SK-N-SH (cell line): ENCODE results near the gene ETDB. TPM values are rescaled to one million over a fixed set of nuclear protein-coding genes. Genes with fewer than 3 reads are reported as not detected.

Experiments
- CTCF ChIA-PET: fragments of 300-600, 350-600 bp; formaldehyde crosslinking; extraction: SDS; loops from one replicate; lab custom pipeline; 2021; lab: Yijun Ruan, JAX
- POLR2A ChIA-PET: fragments of 350-600 bp; sonication (Branson Sonifier 250); formaldehyde crosslinking; extraction: SDS; loops from one replicate; lab custom pipeline; 2020; ENCODE audit warnings: antibody characterized with exemption, inconsistent platforms; lab: Yijun Ruan, JAX
- DNase-seq: peaks from one replicate; pipeline ENCODE4 v3.0.0; 2012
- H2AFZ ChIP-seq: fragments of 200-600 bp; sonication (generic); 2 replicates; pipeline ENCODE4 v1.8.1; 2016; ENCODE audit warnings: antibody characterized with exemption, mild to moderate bottlenecking, low read depth
- H3F3A ChIP-seq: fragments of 200-600 bp; sonication (generic); replicated peaks from 2 replicates; pipeline ENCODE3; 2016; ENCODE audit warnings: antibody characterized with exemption, mild to moderate bottlenecking; ENCODE audit not compliant: insufficient read depth
- H3K27ac ChIP-seq, 2 experiments: fragments of 200-500 bp in 1 of 2; fragments of 200-600 bp in 1 of 2; sonication (Bioruptor generic) in 1 of 2; sonication (generic), shearing (Covaris generic) in 1 of 2; 2 replicates each; pipeline versions ENCODE4 v1.5.1 to v1.6.1; 2014 to 2016; ENCODE audit warnings: low read depth in 2 of 2, inconsistent platforms in 1 of 2, low read length in 1 of 2, mild to moderate bottlenecking in 1 of 2, mixed read lengths in 1 of 2
- H3K27me3 ChIP-seq: fragments of 200-600 bp; sonication (generic), shearing (Covaris generic); 2 replicates; pipeline ENCODE4 v1.6.1; 2016; ENCODE audit warnings: mixed run types; ENCODE audit not compliant: insufficient read depth
- H3K36me3 ChIP-seq, 2 experiments: fragments of 200-500 bp in 1 of 2; fragments of 200-600 bp in 1 of 2; sonication (Bioruptor generic) in 1 of 2; sonication (generic) in 1 of 2; replicated peaks in 1 of 2; 2 replicates each; pipeline versions ENCODE3 to v1.5.1; 2014 to 2016; ENCODE audit warnings: low read length in 1 of 2, mild to moderate bottlenecking in 1 of 2; ENCODE audit not compliant: insufficient read depth in 2 of 2, control insufficient read depth in 1 of 2
- H3K4me1 ChIP-seq, 2 experiments: fragments of 200-500 bp in 1 of 2; fragments of 200-600 bp in 1 of 2; sonication (Bioruptor generic) in 1 of 2; sonication (generic), shearing (Covaris generic) in 1 of 2; 2 replicates each; pipeline versions ENCODE4 v1.5.1 to v1.6.1; 2014 to 2016; ENCODE audit warnings: low read depth in 1 of 2, low read length in 1 of 2, mixed run types in 1 of 2; ENCODE audit not compliant: insufficient read depth in 2 of 2, control insufficient read depth in 1 of 2
- H3K4me2 ChIP-seq: fragments of 200-600 bp; sonication (generic), shearing (Covaris generic); 2 replicates; pipeline ENCODE4 v1.6.1; 2017; ENCODE audit warnings: mixed run types
- H3K4me3 ChIP-seq, 2 experiments: fragments of 200-500 bp in 1 of 2; fragments of 200-600 bp in 1 of 2; sonication (Bioruptor generic) in 1 of 2; sonication (generic), shearing (Covaris generic) in 1 of 2; 2 replicates each; pipeline versions ENCODE4 v1.5.1 to v1.8.1; 2014 to 2016; ENCODE audit warnings: low read depth in 2 of 2, inconsistent platforms in 1 of 2, low read length in 1 of 2, mild to moderate bottlenecking in 1 of 2, mixed read lengths in 1 of 2, moderate library complexity in 1 of 2
- H3K79me2 ChIP-seq: fragments of 200-600 bp; sonication (generic); 2 replicates; pipeline ENCODE4 v1.8.1; 2017; ENCODE audit warnings: mild to moderate bottlenecking; ENCODE audit not compliant: insufficient read depth
- H3K9ac ChIP-seq: fragments of 200-600 bp; sonication (generic); 2 replicates; pipeline ENCODE4 v1.6.1; 2017; ENCODE audit warnings: mixed run types
- H3K9me2 ChIP-seq: fragments of 200-600 bp; sonication (generic); 2 replicates; pipeline ENCODE4 v1.6.1; 2017; ENCODE audit warnings: mixed run types
- H3K9me3 ChIP-seq: fragments of 200-600 bp; sonication (generic); 2 replicates; pipeline ENCODE4 v1.6.1; 2017; ENCODE audit warnings: mixed run types, mild to moderate bottlenecking, moderate library complexity
- H4K20me1 ChIP-seq: fragments of 200-600 bp; sonication (generic); 2 replicates; pipeline ENCODE4 v1.6.1; 2017; ENCODE audit warnings: mild to moderate bottlenecking, mixed run types; ENCODE audit not compliant: insufficient read depth
- ELF1 ChIP-seq: IDR thresholded peaks from 2 replicates; pipeline ENCODE4 v1.4.0; 2012
- FOSL2 ChIP-seq: IDR thresholded peaks from 2 replicates; pipeline ENCODE4 v1.4.0; 2012; ENCODE audit warnings: low read depth, mild to moderate bottlenecking, moderate library complexity, borderline replicate concordance
- MXI1 ChIP-seq: IDR thresholded peaks from 2 replicates; pipeline ENCODE4 v1.6.1; 2012; ENCODE audit warnings: mild to moderate bottlenecking, low read depth, low read length, improper control_type of control experiment
- NFIC ChIP-seq: IDR thresholded peaks from 2 replicates; pipeline ENCODE4 v1.4.0; 2012; ENCODE audit warnings: borderline replicate concordance
- NRF1 ChIP-seq: IDR thresholded peaks from 2 replicates; pipeline ENCODE4 v1.6.1; 2012; ENCODE audit warnings: low read depth, mild to moderate bottlenecking, low read length
- RAD21 ChIP-seq: IDR thresholded peaks from 2 replicates; pipeline ENCODE4 v1.6.1; 2012; ENCODE audit warnings: mild to moderate bottlenecking, low read length
- RFX5 ChIP-seq: IDR thresholded peaks from 2 replicates; pipeline ENCODE4 v1.6.1; 2012; ENCODE audit warnings: mild to moderate bottlenecking, improper control_type of control experiment, low read length
- SIN3A ChIP-seq: IDR thresholded peaks from 2 replicates; pipeline ENCODE4 v1.6.1; 2012; ENCODE audit warnings: low read depth, mild to moderate bottlenecking, low read length, moderate library complexity, borderline replicate concordance
- SMC3 ChIP-seq: IDR thresholded peaks from 2 replicates; pipeline ENCODE4 v1.6.1; 2012; ENCODE audit warnings: low read depth, low read length, improper control_type of control experiment
- TAF1 ChIP-seq: IDR thresholded peaks from 2 replicates; pipeline ENCODE4 v1.6.1; 2012; ENCODE audit warnings: low read depth, mild to moderate bottlenecking, low read length, moderate library complexity, borderline replicate concordance
- TCF12 ChIP-seq: IDR thresholded peaks from 2 replicates; pipeline ENCODE4 v1.4.0; 2012
- TEAD4 ChIP-seq: IDR thresholded peaks from 2 replicates; pipeline ENCODE4 v1.4.0; 2012; ENCODE audit warnings: mild to moderate bottlenecking, borderline replicate concordance; ENCODE audit not compliant: insufficient read depth
- YY1 ChIP-seq: IDR thresholded peaks from 2 replicates; pipeline ENCODE4 v1.4.0; 2012; ENCODE audit warnings: low read depth, mild to moderate bottlenecking
- WGBS: methylation state at CpG from one replicate; pipeline ENCODE4 v1.1.6; 2017; ENCODE audit warnings: low lambda C conversion rate; 5-methylcytosine and 5-hydroxymethylcytosine counted together
- polyA plus RNA-seq, 3 experiments: library from polyadenylated mRNA; depleted of rRNA; stranded (reverse); fragments of >200 nt; gene quantifications; 2 replicates each; pipeline ENCODE4 v1.2.3, GENCODE V29; 2012
- TF ChIP-seq, protein P1 (sequence below): IDR thresholded peaks from 2 replicates; pipeline ENCODE4; 2012
- TF ChIP-seq, protein P2 (sequence below): IDR thresholded peaks from 2 replicates; pipeline ENCODE4 v1.4.0; 2012; ENCODE audit warnings: low read depth
- TF ChIP-seq, protein P3 (sequence below): IDR thresholded peaks from 2 replicates; pipeline ENCODE4 v1.6.1; 2012; ENCODE audit warnings: mild to moderate bottlenecking, low read depth, low read length, moderate library complexity

ETDB gene
- polyA plus RNA-seq, 1 of the 3 experiments (the other 2 are of a cell fraction): not detected

DNA sequence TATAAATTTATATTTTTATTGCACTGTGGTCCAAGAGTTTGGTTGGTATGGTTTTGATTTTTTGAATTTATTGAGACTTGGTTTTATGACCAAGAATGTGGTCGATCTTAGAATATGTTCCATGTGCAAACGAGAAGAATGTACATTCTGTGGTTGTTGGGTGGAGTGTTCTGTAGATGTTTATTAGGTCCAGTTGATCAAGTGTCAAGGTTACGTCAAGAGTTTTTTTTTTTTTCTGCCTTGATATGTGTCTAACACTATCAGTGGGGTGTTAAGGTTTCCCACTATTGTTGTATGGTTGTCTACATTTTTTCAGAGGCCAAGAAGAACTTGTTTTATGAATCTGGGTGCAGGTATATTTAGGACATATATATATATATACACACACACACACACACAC lies 10.8 kb downstream of the ETDB start:
- Histone ChIP-seq H3K4me2 (no peak overlapping the region), H3K36me3 (no peaks in the 10 kb centered on the region), H3K9ac (no peak overlapping the region), H3K9me3 (no peaks in the 10 kb centered on the region), H3K27ac (no peak overlapping the region), H3K4me1 (no peaks in the 10 kb centered on the region), H4K20me1 (no peaks in the 10 kb centered on the region), H3K4me3 (no peak overlapping the region), H3F3A (no peaks in the 10 kb centered on the region), H3K27me3 (no peaks in the 10 kb centered on the region; the same call in 1 of the 2 replicates), H3K79me2 (no peaks in the 10 kb centered on the region), H2AFZ (no peak overlapping the region), H3K9me2 (no peaks in the 10 kb centered on the region)
- 12% methylated on average over 3 of the region's 3 CpGs for WGBS
- ChIA-PET CTCF (no interaction called here), POLR2A (no interaction called here)
- DNase-seq: no peak
- TF ChIP-seq SIN3A (no peak), TEAD4 (no peak), YY1 (no peak), TAF1 (no peak), FOSL2 (no peak), NRF1 (no peak), TCF12 (no peak), MXI1 (no peak), RAD21 (no peak), SMC3 (no peak)
- TF ChIP-seq, protein P1, sequence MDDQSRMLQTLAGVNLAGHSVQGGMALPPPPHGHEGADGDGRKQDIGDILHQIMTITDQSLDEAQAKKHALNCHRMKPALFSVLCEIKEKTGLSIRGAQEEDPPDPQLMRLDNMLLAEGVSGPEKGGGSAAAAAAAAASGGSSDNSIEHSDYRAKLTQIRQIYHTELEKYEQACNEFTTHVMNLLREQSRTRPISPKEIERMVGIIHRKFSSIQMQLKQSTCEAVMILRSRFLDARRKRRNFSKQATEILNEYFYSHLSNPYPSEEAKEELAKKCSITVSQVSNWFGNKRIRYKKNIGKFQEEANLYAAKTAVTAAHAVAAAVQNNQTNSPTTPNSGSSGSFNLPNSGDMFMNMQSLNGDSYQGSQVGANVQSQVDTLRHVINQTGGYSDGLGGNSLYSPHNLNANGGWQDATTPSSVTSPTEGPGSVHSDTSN: no peak
- TF ChIP-seq, protein P2, sequence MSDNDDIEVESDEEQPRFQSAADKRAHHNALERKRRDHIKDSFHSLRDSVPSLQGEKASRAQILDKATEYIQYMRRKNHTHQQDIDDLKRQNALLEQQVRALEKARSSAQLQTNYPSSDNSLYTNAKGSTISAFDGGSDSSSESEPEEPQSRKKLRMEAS: no peak
- TF ChIP-seq, protein P3, sequence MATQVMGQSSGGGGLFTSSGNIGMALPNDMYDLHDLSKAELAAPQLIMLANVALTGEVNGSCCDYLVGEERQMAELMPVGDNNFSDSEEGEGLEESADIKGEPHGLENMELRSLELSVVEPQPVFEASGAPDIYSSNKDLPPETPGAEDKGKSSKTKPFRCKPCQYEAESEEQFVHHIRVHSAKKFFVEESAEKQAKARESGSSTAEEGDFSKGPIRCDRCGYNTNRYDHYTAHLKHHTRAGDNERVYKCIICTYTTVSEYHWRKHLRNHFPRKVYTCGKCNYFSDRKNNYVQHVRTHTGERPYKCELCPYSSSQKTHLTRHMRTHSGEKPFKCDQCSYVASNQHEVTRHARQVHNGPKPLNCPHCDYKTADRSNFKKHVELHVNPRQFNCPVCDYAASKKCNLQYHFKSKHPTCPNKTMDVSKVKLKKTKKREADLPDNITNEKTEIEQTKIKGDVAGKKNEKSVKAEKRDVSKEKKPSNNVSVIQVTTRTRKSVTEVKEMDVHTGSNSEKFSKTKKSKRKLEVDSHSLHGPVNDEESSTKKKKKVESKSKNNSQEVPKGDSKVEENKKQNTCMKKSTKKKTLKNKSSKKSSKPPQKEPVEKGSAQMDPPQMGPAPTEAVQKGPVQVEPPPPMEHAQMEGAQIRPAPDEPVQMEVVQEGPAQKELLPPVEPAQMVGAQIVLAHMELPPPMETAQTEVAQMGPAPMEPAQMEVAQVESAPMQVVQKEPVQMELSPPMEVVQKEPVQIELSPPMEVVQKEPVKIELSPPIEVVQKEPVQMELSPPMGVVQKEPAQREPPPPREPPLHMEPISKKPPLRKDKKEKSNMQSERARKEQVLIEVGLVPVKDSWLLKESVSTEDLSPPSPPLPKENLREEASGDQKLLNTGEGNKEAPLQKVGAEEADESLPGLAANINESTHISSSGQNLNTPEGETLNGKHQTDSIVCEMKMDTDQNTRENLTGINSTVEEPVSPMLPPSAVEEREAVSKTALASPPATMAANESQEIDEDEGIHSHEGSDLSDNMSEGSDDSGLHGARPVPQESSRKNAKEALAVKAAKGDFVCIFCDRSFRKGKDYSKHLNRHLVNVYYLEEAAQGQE: no peak

DNA sequence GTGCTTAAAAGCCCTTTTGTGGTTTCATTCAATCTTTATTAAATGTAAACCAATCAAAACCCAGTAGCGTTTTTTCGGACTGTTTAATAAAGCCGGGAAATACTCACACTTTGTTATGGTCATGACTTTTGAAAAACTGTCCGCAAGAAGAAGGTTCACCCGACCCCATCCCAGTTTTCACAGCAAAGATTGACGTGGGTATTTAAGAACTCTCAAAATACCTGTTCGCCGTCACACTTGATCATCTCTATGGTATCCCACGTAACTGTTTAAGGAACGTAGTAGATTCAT lies 20.9 kb downstream of the ETDB start:
- no peak for DNase-seq
- H3K27me3 ChIP-seq: no peaks in the 10 kb centered on the region; the same call in 1 of the 2 replicates
- no peak overlapping the region for H2AFZ ChIP-seq
- H3K4me3 ChIP-seq: peak overlapping the region in 1 of 2 experiments; percentile 60; a peak in 3 of 4 replicates
- ChIA-PET CTCF (no interaction called here), POLR2A (no interaction called here)
- H3F3A ChIP-seq: no peaks in the 10 kb centered on the region
- no peaks in the 10 kb centered on the region; a peak in 1 of 4 replicates for H3K4me1 ChIP-seq
- no peak overlapping the region for H3K27ac ChIP-seq
- H3K36me3 ChIP-seq: no peaks in the 10 kb centered on the region
- H3K9ac ChIP-seq: no peak overlapping the region
- TF ChIP-seq RFX5: no peak
- TF ChIP-seq, protein P3: no peak
- TF ChIP-seq ELF1: no peak
- TF ChIP-seq NFIC: no peak
- no peaks in the 10 kb centered on the region for H4K20me1 ChIP-seq
- peak overlapping the region; percentile 71 for H3K4me2 ChIP-seq
- WGBS: 31% methylated on average over 10 of the region's 10 CpGs
- no peaks in the 10 kb centered on the region for H3K9me3 ChIP-seq
- H3K9me2 ChIP-seq: no peaks in the 10 kb centered on the region
- H3K79me2 ChIP-seq: no peaks in the 10 kb centered on the region
